ENCODE data around the gene ZNF841. TPM values are rescaled to one million over a fixed set of nuclear protein-coding genes. Genes with fewer than 3 reads are reported as not detected.

The ZNF841 gene
- total and polyA plus RNA-seq, 9 of the 15 experiments (the other 6 are each of a cell fraction or from before 2014, with no cell fraction given), result 3.1 to 17.1 (median 11.0) TPM

- TF ChIP-seq TFAP4 (CRISPR knock-in tag; IDR thresholded peaks at IDR 0.05; ENCODE audit: borderline replicate concordance) (peak; percentile 56; the same call in 1 of the 2 replicates), THRA (IDR thresholded peaks at IDR 0.05) (no peak), TARDBP (IDR thresholded peaks at IDR 0.05) (no peak), BACH1 (tag; IDR thresholded peaks at IDR 0.05) (peak; percentile 80; the same call in 1 of the 2 replicates), CREB3L1 (IDR thresholded peaks at IDR 0.05; ENCODE audit: borderline replicate concordance, low read depth) (peak; percentile 71; the same call in 1 of the 2 replicates), CREBBP (IDR thresholded peaks at IDR 0.05; ENCODE audit: low read depth, low read length) (no peak), CHCHD3 (CRISPR knock-in tag; IDR thresholded peaks at IDR 0.05) (no peak), SAFB2 (IDR thresholded peaks at IDR 0.05; ENCODE audit: borderline replicate concordance, low read depth, low read length, severe bottlenecking) (no peak), HDAC6 (IDR thresholded peaks at IDR 0.05; ENCODE audit: low read depth, low read length) (no peak), SMAD1 (IDR thresholded peaks at IDR 0.05; ENCODE audit: low read depth, low read length, partially characterized antibody) (no peak), ZBED1 (IDR thresholded peaks at IDR 0.05) (0 out of 2 replicates have a peak, but pooled peaks have one; percentile 15), HDAC8 (tag; IDR thresholded peaks at IDR 0.05) (no peak), ZBTB34 (CRISPR knock-in tag; IDR thresholded peaks at IDR 0.05) (no peak), ZNF146 (CRISPR knock-in tag; IDR thresholded peaks at IDR 0.05; ENCODE audit: unreplicated experiment) (no peak), TRIM24 (IDR thresholded peaks at IDR 0.05) (no peak), MAFG (tag; conservative IDR thresholded peaks at IDR 0.05) (no peak), ZNF785 (CRISPR knock-in tag; IDR thresholded peaks at IDR 0.05) (no peak), STAT5B (CRISPR knock-in tag; IDR thresholded peaks at IDR 0.05) (no peak), PHF21A (IDR thresholded peaks at IDR 0.05; ENCODE audit: borderline replicate concordance, low read depth) (no peak), NKRF (IDR thresholded peaks at IDR 0.05; ENCODE audit: borderline replicate concordance) (peak; percentile 83), DNMT1 (IDR thresholded peaks at IDR 0.05) (no peak)
Observed at GRCh38 chr19:52048555-52049501, 46.7 kb downstream of the ZNF841 start, which contains the start of gene ZNF432 (continued).
